CD4-positive, alpha-beta T cell treated with Interleukin-2 at 100 ng/mL for 4 hours (primary cell): Measurements from ENCODE around the gene PTPN3.
"Not testable (repeated sequence)": the region's sequence is repeated elsewhere in the genome, so short reads cannot be mapped to it uniquely, and the experiment has no call there.

Source experiments
- DNase-seq: peaks from one replicate; pipeline ENCODE4 v3.0.0-alpha.2; 2020; ENCODE audit warnings: low spot score

The PTPN3 gene, protein sequence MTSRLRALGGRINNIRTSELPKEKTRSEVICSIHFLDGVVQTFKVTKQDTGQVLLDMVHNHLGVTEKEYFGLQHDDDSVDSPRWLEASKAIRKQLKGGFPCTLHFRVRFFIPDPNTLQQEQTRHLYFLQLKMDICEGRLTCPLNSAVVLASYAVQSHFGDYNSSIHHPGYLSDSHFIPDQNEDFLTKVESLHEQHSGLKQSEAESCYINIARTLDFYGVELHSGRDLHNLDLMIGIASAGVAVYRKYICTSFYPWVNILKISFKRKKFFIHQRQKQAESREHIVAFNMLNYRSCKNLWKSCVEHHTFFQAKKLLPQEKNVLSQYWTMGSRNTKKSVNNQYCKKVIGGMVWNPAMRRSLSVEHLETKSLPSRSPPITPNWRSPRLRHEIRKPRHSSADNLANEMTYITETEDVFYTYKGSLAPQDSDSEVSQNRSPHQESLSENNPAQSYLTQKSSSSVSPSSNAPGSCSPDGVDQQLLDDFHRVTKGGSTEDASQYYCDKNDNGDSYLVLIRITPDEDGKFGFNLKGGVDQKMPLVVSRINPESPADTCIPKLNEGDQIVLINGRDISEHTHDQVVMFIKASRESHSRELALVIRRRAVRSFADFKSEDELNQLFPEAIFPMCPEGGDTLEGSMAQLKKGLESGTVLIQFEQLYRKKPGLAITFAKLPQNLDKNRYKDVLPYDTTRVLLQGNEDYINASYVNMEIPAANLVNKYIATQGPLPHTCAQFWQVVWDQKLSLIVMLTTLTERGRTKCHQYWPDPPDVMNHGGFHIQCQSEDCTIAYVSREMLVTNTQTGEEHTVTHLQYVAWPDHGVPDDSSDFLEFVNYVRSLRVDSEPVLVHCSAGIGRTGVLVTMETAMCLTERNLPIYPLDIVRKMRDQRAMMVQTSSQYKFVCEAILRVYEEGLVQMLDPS

GRCh38 chr9:109498195-109499092 is at the start of gene PTPN3:
PTPN3 (minus strand) TSS chr9:109498307; CDS start chr9:109463434, 34,873 bp downstream.
- DNase-seq, result no peak

GRCh38 chr9:109544954-109545353 is 46.8 kb upstream of the PTPN3 start:
- DNase-seq, result not testable (repeated sequence)

GRCh38 chr9:109542922-109543321 is 44.8 kb upstream of the PTPN3 start:
- no peak for DNase-seq

DNA sequence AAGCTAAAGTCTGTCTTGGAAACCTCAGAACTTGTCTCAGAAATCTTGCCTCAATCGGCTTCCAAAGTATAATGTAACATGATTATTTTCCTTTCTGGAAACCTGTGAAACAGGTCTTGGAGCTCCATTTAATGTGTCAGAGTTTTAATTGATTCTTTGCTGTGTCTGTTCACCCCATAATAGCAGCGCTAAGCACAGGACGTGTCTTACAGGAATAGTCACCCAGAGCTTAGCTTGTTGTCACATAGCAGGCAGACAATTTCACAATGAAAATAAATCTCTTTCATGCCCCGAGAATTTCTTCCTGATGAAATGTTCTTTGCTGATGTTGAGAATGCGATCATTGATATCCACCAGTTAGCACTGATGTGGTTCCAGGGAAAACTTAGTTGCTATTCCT is 40.2 kb upstream of the PTPN3 start:
- DNase-seq, result no peak

- DNase-seq, result no peak
Measured at GRCh38 chr9:109537288-109537687, 39.2 kb upstream of the PTPN3 start.

DNA sequence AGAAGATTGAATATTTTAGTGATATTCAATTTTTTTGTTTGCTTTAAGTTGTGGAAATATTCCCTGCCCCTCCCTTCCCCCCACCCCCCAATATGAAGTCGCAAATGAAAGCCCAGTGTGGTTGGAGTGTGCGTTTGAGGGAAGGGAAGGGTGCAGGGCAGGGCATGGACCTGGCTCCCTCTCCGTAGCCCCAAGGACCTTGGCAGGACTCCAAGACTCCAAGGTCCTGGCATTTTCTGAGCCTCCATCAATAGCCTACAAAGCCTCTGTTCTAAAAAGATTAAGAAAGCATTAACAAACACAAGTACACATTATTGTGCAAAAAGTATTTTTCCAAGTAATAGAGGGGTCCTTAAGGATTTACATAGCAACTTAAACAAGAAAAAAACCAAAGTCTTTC is 38.8 kb upstream of the PTPN3 start:
- DNase-seq, result no peak

DNA sequence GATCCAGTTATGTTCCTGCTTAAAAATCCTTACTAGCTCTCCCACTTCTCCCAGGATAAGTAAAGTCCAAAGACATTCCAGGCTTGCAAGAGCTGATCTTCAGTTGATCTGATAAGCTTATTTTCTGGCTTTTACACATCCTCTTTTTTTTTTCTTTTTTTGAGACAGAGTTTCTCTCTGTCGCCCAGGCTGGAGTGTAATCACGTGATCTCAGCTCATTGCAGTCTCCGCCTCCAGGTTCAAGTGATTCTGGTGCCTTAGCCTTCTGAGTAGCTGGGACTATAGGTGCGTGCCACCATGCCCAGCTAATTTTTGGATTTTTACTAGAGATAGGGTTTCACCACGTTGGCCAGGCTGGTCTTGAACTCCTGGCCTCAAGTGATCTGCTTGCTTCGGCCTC is 37.3 kb upstream of the PTPN3 start:
- no peak for DNase-seq

GRCh38 chr9:109534151-109534550 is 36.0 kb upstream of the PTPN3 start:
- DNase-seq, result no peak

- not testable (repeated sequence) for DNase-seq
Measured at GRCh38 chr9:109532652-109533051, 34.5 kb upstream of the PTPN3 start.

DNA sequence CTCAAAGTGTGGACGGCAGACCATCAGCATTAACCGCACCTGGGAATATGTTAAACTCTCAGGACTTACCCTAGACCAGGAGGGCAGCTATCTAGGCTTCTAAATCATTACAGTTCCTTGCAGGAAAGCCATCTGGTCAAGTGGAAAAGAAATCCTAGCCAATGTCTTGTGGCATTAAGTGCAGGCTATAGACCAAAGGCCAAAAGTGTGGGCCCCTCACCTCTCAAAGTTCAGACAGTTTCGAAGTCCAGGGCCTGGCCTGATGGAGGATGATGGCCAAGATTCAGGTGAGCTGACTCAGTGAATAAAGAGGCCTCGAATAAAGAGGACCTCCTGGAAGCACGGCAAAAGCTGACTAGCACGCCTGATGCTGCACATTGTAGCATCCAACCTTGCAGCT is 24.0 kb upstream of the PTPN3 start:
- no peak for DNase-seq

- peak; percentile 21 for DNase-seq
Measured at GRCh38 chr9:109520475-109521132, 22.5 kb upstream of the PTPN3 start.

DNA sequence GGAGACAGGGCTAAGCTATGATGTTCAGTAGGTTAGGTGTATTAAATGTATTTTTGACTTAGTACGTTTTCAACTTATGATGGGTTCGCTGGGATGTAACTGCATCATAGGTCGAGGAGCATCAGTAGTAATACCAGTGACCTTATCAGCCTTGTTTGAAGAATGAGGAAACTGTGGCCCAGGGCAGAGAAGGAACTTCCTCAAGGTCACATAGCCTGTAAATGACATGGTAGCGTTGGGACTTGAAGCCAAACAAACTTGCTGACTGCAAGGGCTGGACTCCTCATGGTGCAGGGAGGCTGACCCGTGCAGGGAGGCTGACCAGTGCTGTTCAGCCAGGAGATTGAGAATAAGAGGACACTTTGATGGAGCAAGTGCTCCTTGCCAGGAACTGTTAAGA is 21.3 kb upstream of the PTPN3 start:
- no peak for DNase-seq

GRCh38 chr9:109518621-109519335 is 20.7 kb upstream of the PTPN3 start:
- no peak for DNase-seq

- no peak for DNase-seq
Measured at GRCh38 chr9:109517901-109518377, 19.8 kb upstream of the PTPN3 start.

DNA sequence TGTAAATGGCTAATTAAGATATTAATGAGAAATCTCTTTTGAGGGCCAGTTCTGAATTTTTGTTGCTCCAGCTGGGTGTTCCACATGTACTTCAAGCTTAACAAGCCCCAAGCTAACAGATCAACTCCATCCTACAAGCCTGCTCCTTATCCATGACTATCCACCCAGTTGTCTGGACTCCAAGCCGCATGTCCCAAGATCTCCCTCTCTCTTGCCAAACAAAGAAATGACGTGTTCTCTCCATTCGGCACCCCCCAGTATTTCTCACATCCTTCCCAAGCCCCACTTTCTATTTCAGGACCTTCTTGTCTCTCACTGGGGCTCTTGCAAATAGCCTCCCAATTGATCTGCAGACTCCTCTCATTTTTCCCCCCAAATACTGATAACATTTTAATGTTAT is 15.8 kb upstream of the PTPN3 start:
- DNase-seq, result no peak

- DNase-seq, result no peak
Measured at GRCh38 chr9:109512170-109512756, 14.2 kb upstream of the PTPN3 start.

GRCh38 chr9:109510506-109510905 is 12.4 kb upstream of the PTPN3 start:
- no peak for DNase-seq

DNA sequence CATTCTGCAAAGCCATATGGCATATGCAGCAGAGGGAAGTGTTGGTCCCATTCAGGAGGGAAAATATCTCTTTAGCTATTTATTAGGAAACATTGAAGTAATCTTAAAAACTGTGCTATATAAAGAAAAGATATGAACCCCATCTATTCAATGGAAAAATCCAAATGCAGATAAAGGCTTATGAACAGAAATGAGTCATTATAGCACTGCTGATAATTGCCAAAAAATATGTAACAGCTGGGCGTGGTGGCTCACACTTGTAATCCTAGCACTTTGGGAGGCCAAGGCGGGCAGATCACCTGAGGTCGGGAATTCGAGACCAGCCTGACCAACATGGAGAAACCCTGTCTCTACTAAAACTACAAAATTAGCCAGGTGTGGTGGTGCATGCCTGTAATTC is 11.9 kb upstream of the PTPN3 start:
- not testable (repeated sequence) for DNase-seq

- DNase-seq, result no peak
Measured at GRCh38 chr9:109509611-109510010, 11.5 kb upstream of the PTPN3 start.

- no peak for DNase-seq
Measured at GRCh38 chr9:109507421-109507838, 9.3 kb upstream of the PTPN3 start.
